Esophagus squamous epithelium (tissue), 5 donors: Measurements from ENCODE around the gene HES2. TPM values are rescaled to one million over a fixed set of nuclear protein-coding genes. Genes with fewer than 3 reads are reported as not detected.
"Not testable (repeated sequence)": the region's sequence is repeated elsewhere in the genome, so short reads cannot be mapped to it uniquely, and the experiment has no call there.

Experiments used
- DNase-seq: peaks from one replicate; lab custom pipeline; 2025; lab: John Stamatoyannopoulos, UW
- H3K27ac ChIP-seq, 4 donors: fragments of 200-600 bp; sonication (generic); one replicate each; pipeline ENCODE4 v1.5.1; 2016 to 2019; ENCODE audit warnings: mild to moderate bottlenecking in 1 of 4
- H3K27me3 ChIP-seq, 4 donors: fragments of 200-600 bp; sonication (generic); 1 replicate in 3 of 4; 2 replicates in 1 of 4; pipeline versions ENCODE4 v1.5.1 to v1.6.0; 2017 to 2021; ENCODE audit warnings: antibody characterized with exemption in 1 of 4
- H3K36me3 ChIP-seq, 3 donors: fragments of 200-600 bp; sonication (generic); one replicate each; pipeline ENCODE4 v1.5.1; 2016 to 2019
- H3K4me1 ChIP-seq, 3 donors: fragments of 200-600 bp; sonication (generic); one replicate each; pipeline ENCODE4 v1.5.1; 2017 to 2019
- H3K4me3 ChIP-seq, 4 donors: fragments of 200-600 bp; sonication (generic); 1 replicate in 3 of 4; 2 replicates in 1 of 4; pipeline ENCODE4 v1.5.1; 2016 to 2019; ENCODE audit warnings: mild to moderate bottlenecking in 2 of 4, moderate library complexity in 1 of 4
- H3K9me3 ChIP-seq, 3 donors: fragments of 200-600 bp; sonication (generic); one replicate each; pipeline ENCODE4 v1.5.1; 2016 to 2019
- POLR2A ChIP-seq, 4 donors: fragments of 450-650 bp; IDR thresholded peaks; one replicate each; pipeline ENCODE4 v1.6.1; 2017; ENCODE audit warnings: antibody characterized with exemption in 4 of 4, mild to moderate bottlenecking in 4 of 4, moderate library complexity in 3 of 4
- WGBS, 2 donors: methylation state at CpG; one replicate each; pipeline ENCODE4 v1.1.5; 2018; 5-methylcytosine and 5-hydroxymethylcytosine counted together
- intact Hi-C: fragments of 100-400 bp; cut with DNase I; formaldehyde crosslinking; loops from one replicate; pipeline ENCODE4 v1.15.0; 2022
- total RNA-seq, 4 donors: library from RNA; depleted of rRNA; stranded (reverse); fragments of >200 nt; gene quantifications; one replicate each; pipeline ENCODE4 v1.1.0, GENCODE V29; 2016
- TF ChIP-seq, protein P1 (sequence below), 6 experiments: fragments of 450-650 bp in 4 of 6; fragments of 200-600 bp in 2 of 6; sonication (generic) in 2 of 6; IDR thresholded peaks; one replicate each; pipeline ENCODE4 v1.5.1; 2016 to 2019; ENCODE audit warnings: antibody characterized with exemption in 6 of 6, mild to moderate bottlenecking in 4 of 6, moderate library complexity in 4 of 6
- donor health status: DM: yes; HTN: yes; CAD: no.

The HES2 gene
- total RNA-seq, 4 donors from 2014 or later, result 40.5 to 51.9 (median 50.2) TPM

DNA sequence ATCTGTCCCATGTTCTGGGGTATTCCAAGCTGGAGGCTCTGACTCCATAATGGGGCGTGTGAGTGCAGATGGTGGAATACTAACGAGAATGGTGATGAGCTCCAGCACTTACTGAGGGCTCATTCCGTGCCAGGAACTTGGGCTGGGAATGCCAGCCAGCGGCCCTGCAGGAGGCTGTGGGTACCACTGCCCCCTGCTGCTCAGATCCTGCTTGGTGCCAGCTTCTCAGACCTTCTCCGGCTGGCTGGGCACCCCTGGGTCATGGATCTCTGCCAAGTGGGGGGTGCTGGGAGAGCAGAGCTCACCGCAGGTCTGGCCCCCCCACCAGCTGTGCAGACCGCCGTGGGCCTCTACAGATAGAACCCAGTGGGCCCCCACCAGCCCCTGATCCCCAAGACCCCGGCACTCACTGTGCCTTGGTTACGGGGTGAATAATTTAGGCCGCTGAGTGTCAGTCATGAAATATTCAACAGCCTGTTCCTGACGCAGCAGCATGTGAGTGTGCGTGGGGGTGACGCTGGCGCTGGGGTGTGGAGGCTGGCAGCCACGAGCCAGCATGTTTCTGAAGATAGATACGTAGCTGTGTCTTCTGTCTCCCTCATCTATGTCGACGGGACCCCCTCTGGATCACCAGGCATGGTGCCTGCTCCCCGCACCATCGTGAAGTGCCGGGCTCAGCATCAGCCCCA lies 17.4 kb upstream of the HES2 start:
- 69 to 73% methylated on average over 9 to 12 of the region's 22 CpGs for WGBS, 2 donors
- Histone ChIP-seq H3K27me3 (peaks cover 0 to 58% (median 2%) of the 10 kb centered on the region in 4 donors), H3K4me1 (peaks cover 5 to 21% (median 6%) of the 10 kb centered on the region in 3 donors)
- H3K9me3 ChIP-seq, H3K36me3 ChIP-seq, H3K4me3 ChIP-seq, DNase-seq, H3K27ac ChIP-seq, intact Hi-C loops: not testable (repeated sequence)
- TF ChIP-seq, protein P1, sequence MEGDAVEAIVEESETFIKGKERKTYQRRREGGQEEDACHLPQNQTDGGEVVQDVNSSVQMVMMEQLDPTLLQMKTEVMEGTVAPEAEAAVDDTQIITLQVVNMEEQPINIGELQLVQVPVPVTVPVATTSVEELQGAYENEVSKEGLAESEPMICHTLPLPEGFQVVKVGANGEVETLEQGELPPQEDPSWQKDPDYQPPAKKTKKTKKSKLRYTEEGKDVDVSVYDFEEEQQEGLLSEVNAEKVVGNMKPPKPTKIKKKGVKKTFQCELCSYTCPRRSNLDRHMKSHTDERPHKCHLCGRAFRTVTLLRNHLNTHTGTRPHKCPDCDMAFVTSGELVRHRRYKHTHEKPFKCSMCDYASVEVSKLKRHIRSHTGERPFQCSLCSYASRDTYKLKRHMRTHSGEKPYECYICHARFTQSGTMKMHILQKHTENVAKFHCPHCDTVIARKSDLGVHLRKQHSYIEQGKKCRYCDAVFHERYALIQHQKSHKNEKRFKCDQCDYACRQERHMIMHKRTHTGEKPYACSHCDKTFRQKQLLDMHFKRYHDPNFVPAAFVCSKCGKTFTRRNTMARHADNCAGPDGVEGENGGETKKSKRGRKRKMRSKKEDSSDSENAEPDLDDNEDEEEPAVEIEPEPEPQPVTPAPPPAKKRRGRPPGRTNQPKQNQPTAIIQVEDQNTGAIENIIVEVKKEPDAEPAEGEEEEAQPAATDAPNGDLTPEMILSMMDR (IDR thresholded peaks at IDR 0.05), result peak in 4 of 6 experiments; percentile 12 to 34 (median 15)

DNA sequence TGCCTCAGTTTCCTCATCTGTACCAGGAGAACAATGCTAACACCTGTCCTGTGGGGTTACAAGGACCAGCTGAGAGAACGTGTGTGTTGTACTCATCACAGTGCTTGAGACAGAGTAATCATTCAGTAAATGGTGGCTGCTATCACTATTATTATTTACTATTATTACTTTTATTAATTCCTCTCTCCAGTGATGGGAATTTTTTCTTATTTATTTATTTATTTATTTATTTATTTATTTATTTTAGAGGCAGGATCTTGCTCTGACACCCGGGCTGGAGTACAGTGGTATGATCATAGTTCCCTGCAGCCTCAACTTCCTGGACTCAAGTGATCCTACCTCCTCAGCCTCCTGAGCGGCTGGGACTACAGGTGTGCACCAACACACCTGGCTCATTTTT lies 16.6 kb upstream of the HES2 start:
- H3K27ac ChIP-seq, intact Hi-C loops, H3K36me3 ChIP-seq, H3K9me3 ChIP-seq, DNase-seq, H3K4me3 ChIP-seq: not testable (repeated sequence)
- 68 to 76% methylated on average over 3 of the region's 3 CpGs for WGBS, 2 donors
- H3K27me3 ChIP-seq, result peaks cover 0 to 49% (median 2%) of the 10 kb centered on the region in 4 donors
- peaks cover 5 to 23% (median 6%) of the 10 kb centered on the region in 3 donors for H3K4me1 ChIP-seq

- H3K9me3 ChIP-seq, result no peaks in the 10 kb centered on the region
- H3K4me1 ChIP-seq, result peaks cover 5 to 25% (median 6%) of the 10 kb centered on the region in 3 donors
- no peak overlapping the region for H3K27ac ChIP-seq
- intact Hi-C loops, result no loop called here
- no peaks in the 10 kb centered on the region for H3K36me3 ChIP-seq
- H3K27me3 ChIP-seq, result peaks cover 0 to 49% (median 2%) of the 10 kb centered on the region in 4 donors
- no peak for DNase-seq
- 75% methylated on average over 2 of the region's 3 CpGs; no CpG with 5 or more reads in 1 of the 2 donors for WGBS, 2 donors
- H3K4me3 ChIP-seq, result no peak overlapping the region
- TF ChIP-seq, protein P1 (IDR thresholded peaks at IDR 0.05), result no peak
- TF ChIP-seq POLR2A (IDR thresholded peaks at IDR 0.05), result no peak
Observed at GRCh38 chr1:6435547-6435946, 15.8 kb upstream of the HES2 start.

DNA sequence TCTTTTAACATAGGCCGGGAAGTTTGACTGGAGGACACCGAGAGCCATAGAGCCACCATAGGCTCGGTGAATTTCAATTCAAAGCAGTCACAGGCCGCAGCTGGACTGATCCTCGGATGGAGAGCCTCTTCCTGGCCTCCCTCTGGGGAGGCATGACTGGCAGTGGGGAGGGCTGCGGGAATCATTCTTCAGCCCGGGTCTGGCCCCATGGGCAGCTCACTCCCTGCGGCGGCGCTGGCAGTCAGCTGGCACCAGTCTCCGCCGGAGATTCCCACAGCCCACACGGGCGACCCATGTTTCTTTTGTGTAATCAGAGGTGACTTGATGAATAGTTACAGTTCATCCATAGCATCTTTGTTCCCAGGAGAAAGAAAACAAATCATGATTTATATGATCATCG lies 15.4 kb upstream of the HES2 start:
- intact Hi-C loops, result no loop called here

DNA sequence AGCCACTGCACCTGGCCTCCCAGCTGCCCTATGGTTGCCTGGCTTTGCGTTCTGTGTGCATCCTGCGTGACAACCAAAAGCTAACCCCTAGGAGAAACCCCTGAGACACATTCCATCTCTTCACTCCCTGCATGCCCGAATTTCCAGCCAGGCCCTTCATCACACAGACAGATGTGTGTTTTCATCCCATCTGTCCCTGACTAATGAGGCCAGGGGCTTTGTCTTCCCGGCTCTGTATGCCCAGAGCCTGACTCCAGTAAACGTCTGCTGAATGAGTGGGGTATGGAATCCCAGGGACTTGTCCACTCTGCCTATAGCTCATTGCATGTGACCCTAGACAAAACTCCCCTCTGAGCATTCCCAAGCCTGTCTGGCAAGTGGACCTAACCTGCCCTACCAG lies 14.5 kb upstream of the HES2 start:
- TF ChIP-seq, protein P1 (IDR thresholded peaks at IDR 0.05), result no peak
- TF ChIP-seq POLR2A (IDR thresholded peaks at IDR 0.05), result no peak
- H3K27me3 ChIP-seq, result peaks cover 0 to 49% (median 0%) of the 10 kb centered on the region in 4 donors
- no peaks in the 10 kb centered on the region for H3K36me3 ChIP-seq
- WGBS, 2 donors, result 77 to 78% methylated on average over 3 to 5 of the region's 5 CpGs
- no peak overlapping the region for H3K27ac ChIP-seq
- H3K4me1 ChIP-seq, result peaks cover 0 to 24% (median 0%) of the 10 kb centered on the region in 3 donors
- no peak for DNase-seq
- intact Hi-C loops, result no loop called here
- H3K9me3 ChIP-seq, result no peaks in the 10 kb centered on the region
- no peak overlapping the region for H3K4me3 ChIP-seq

More for the DNA sequence above, 15.4 kb upstream of the HES2 start:
- DNase-seq, result no peak
- Histone ChIP-seq H3K9me3 (no peaks in the 10 kb centered on the region), H3K36me3 (no peaks in the 10 kb centered on the region), H3K4me3 (no peak overlapping the region), H3K4me1 (peaks cover 4 to 25% (median 4%) of the 10 kb centered on the region in 3 donors), H3K27me3 (peaks cover 0 to 49% (median 1%) of the 10 kb centered on the region in 4 donors), H3K27ac (no peak overlapping the region)
- TF ChIP-seq, protein P1 (IDR thresholded peaks at IDR 0.05), result no peak
- no peak for TF ChIP-seq POLR2A (IDR thresholded peaks at IDR 0.05)
- WGBS, 2 donors, result 71 to 76% methylated on average over 7 to 10 of the region's 15 CpGs

DNA sequence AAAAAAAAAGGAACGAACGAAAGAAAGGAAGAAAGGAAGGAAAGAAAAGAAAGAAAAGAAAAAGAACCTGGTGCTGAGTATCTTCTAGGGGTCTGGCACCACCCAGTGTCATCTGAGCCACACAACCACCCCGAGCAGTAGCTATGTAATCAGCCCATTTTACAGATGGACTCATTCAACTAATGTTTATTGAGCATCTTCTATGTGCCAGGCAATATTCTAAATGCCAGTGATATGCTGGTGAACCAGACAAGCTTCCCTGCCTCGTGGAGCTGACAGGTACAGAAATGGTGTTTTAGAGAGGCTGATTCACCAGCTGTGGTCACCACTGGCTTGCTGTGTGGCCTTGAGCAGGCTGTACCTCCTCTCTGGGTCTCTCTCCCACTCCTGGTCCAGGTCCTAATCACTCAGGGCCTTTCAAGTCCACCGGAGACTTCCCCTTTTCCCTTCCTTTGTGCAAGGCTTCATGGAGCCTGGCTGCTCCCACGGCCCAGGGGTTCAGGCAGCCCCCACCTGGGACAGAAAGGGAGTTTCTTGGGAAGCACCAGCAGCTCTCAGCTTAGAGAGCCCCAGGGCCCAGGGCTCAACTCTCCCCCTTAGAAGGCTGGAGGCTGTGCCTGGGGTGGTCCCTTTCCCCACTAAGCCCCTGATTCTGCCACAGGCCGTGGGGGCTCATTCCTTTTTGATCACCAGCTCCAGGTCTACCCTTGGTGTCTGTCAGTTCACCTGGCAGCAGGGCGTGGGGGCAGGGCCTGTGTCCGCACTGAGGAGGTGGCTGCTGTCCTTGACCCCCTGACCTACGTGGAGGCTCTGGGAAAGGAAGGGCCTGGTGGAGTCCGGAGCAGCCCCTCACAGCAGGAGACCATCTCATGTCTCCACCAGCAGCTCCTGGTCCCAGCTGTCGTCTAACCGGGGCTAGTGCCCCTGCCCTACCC lies 12.2 kb upstream of the HES2 start:
- Histone ChIP-seq H3K4me1 (peaks cover 9 to 44% (median 12%) of the 10 kb centered on the region in 3 donors), H3K27me3 (peaks cover 0 to 49% (median 0%) of the 10 kb centered on the region in 4 donors)
- 64 to 73% methylated on average over 5 to 6 of the region's 13 CpGs for WGBS, 2 donors
- H3K36me3 ChIP-seq, DNase-seq, intact Hi-C loops, H3K4me3 ChIP-seq, H3K27ac ChIP-seq, H3K9me3 ChIP-seq: not testable (repeated sequence)

DNA sequence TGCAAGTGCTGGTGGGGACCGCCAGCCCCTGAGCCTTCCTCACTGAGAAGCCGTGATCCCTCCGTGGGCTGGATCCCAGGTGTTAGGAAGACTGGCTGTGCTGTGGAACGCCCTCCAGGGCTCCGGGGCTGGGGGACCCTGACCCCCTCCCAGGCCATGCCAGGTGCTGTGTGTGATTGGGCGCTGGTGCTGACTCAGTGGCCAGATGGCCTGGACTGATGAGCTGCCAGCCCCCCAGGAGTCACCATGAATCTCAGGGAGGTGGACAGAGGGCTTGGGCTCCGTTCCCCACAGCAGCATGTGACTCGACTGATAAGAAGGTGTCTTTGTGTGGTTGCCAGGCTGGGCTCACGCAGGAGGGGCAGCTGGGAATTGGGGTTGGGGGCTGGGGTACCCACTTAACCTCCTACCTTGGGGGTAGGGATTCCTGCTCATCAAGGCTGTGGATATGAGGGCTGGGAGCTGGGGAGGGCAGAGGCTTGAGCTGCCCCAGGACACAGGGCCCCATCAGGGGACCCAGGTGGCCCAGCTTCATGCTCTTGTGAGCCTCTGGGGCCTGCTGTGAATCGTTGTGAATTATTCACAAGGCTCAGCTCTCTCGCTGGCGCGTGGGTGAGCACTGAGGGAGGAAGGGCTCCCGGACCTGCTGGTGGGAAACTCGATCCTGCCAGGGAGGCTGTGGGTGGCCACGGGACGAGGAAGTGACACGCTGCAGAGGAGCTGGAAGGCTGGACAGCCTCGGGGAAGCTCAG lies 10.1 kb upstream of the HES2 start:
- H3K4me3 ChIP-seq, DNase-seq, H3K27ac ChIP-seq, H3K36me3 ChIP-seq, intact Hi-C loops, H3K9me3 ChIP-seq: not testable (repeated sequence)
- Histone ChIP-seq H3K27me3 (peaks cover 0 to 65% (median 3%) of the 10 kb centered on the region in 4 donors), H3K4me1 (peaks cover 19 to 64% (median 28%) of the 10 kb centered on the region in 3 donors)
- WGBS, 2 donors, result 50% methylated on average over 2 of the region's 19 CpGs; no CpG with 5 or more reads in 1 of the 2 donors
